Non-pigmented ciliary epithelial cell (primary cell): ENCODE data around the gene CDK18.

Source experiments
- DNase-seq: peaks from one replicate; pipeline ENCODE4 v3.0.0-alpha.2; 2010; ENCODE audit warnings: low read depth

CDK18 gene

DNA sequence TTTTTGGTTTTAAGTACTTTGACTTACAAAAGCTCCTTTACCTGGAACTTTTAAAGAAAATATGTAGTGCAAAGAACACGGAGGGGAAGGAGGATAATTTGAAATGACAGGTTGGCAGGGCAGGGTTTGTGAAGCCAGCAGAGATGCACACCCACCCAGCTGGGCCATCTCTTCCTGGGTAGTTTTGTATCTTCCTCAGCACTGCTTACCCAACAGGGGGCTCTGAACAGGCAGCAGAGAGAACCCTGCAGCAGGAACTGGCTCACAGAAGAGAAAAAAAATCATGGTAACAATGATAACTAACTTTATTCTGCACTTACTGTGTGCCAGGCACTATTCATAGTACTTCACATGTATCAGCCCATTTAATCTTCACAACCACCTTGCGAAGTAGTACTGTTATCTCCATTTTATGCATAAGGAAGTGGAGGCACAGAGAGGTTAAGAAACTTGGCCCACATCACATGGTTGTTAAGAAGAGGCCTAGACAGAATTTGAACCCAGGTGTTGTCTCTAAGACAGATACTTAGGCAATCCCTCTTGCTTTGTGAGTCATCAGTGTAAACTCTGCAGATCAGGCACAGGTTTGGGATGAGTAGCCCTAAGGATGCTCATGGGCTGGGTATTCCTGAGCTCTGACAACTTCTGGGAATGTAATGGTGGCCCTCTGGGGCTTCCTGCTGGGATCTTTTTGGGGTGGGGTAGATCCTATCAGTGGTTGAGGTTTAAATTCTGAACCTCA lies 66.5 kb downstream of the CDK18 start:
- no peak for DNase-seq

DNA sequence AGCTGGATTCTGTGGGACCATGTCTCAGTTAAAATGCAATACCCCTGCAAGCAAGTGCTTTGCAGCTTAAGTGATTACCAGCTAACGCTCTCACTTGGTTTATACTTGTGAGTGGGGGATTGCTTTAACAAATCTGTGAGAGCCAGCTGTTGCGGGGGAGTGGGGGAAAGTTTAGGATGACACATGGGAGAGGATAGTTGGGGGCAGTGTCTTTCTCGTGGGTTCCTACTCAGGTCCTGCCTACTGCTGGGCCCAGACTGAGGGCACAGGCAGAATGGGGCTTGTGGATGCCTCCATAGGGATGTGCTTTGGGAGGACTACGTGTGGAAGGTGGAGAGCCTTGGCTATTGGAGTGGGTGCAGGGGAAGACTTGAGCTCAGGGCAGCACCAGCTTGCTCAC lies 67.3 kb downstream of the CDK18 start:
- no peak for DNase-seq

DNA sequence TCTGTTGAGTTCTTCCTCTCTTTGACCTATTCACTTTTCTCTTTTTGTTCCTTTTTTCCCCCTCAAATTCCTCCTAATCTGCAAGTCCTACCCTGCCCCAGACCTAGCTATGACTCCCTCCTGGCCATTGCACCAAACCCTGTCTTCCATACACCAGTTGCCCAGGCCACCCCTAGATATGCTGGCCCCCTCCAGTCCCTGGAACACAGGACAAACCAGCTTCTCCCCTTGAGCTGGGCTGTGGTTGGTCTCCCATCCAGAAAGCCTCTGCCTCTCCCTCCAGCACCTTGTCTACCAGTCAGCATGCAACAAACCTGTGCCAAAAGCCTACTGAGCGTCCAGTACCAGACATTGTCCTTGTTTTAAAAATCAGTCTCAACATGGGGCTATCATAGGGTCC lies 68.0 kb downstream of the CDK18 start:
- no peak for DNase-seq

DNA sequence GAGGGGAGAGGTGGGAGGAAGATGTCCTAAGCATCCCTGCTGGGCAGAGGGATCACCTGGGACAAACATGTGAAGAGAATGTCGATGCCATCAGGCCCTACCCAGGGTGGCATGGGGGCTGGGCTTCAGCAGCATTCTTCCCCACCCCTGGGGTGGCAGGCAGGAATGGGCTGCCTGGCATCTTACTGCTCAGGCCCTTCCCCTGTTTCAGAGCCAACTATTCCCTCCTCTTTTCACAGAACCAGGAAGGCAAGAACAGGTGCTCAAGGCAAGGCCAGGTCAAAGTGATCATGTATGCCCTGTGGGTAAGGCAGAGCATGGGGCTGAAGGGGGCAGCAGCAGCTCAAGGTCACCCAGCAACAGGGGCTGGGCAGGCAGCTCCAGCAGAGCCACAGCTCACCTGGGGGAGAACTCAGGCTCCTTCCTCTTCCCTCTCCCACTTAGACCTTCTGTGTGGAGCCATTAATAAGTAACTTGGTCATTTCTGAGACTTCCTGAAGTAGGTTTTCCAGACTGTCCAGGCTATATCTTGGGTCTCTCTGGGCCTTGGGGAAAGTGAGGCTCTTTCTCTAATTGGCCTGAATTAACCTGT lies 70.9 kb downstream of the CDK18 start:
- DNase-seq, result no peak

DNA sequence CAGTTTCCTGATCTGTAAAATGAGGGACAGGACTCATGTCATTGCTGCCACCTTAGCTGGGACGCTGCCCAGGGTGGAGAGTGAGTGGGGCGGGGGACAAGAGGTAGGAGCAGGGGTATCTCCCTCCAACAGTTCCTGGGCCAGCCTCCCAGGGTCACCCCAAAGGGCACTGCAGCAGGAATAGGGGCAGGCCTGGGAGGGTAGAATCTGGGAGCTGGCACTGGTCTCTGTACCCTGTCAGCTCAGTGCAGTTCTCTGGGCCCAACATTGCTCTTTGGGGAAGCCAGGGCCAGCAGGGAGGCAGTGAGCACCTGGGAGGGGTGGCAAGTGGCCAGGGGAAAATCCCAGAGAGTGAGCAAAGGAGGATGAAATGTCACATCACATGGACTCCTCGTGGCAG lies 71.5 kb downstream of the CDK18 start:
- no peak for DNase-seq

DNA sequence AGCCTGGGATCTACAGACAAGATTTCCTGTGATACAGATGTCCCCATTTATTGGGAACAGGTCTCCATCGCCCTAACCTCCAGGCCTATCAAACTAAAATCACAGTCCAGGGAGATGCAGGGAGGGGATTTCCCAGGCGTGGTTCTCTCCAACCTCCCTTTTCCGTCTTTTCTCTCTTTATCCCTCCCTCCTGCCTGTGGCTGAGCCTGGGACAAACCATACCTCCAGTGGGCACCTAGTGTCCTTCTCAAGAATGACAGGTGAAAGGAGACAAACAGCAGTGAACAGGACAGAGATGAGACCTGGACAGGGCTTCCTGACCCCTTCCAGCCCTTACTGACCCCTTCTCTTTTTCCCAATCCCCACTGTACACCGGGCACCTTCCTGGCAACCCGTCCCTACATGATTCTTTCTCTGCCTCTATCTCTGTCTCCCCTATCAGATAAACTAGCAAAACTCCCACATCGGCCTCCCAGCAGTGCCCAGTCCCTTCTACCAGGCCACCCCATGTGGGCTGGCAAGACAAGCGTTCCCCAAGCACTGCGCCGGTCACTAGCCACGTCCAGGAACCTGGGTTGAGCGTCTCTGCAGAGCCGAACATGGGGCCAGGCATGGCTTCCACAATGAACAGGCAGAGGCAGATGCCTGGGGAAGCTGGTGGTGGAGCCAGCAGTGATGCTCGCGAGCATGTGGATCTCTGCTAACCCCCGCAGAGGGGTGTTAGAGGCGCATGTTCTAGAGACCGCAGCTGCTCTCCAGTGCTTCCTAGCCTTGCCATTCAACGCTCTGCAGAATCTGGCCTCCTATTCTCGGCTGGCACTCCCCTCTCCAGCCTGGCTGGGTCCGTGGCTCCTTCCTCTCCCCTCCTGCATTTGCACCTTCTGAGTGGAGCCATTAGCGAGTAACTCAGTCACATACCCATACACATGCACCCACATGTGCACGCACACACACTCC lies 72.6 kb downstream of the CDK18 start:
- no peak for DNase-seq

DNA sequence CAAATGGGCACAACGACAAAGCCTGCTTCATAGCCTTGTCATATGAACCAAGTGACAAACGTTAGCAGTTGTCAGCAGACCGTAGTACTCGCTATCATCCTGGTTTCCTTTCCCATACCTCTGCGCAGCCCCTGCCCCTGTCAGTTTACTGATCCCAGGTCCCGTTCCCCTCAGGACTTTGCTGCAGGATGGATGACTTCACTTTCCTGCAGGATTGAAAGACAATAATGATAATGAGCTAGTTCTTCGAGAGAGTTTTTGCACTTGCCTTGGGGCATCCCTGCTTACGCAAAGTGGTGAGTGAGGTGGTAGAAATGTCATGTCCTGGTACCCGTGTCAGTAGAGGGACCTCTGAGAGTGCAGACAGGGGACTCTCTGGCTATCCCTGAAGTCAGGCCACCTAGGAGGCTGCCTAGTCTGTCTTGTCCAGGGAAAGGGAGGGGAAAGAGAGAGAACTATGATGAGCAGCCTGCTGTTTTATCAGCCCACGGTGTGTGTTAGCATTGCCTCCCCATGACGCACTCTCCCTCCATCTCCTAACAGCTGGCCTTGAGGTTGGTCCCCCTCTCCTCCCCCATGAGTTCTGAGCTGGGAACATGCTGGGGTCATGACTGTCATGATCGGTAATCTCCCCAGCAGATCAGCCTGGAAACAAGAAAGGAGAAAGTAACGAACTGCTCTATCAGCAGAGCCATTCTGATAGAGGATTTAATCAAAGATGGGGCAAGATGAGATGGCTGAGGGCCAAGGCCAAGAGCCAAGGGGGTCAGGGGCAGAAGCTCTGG lies 73.6 kb downstream of the CDK18 start:
- no peak for DNase-seq

DNA sequence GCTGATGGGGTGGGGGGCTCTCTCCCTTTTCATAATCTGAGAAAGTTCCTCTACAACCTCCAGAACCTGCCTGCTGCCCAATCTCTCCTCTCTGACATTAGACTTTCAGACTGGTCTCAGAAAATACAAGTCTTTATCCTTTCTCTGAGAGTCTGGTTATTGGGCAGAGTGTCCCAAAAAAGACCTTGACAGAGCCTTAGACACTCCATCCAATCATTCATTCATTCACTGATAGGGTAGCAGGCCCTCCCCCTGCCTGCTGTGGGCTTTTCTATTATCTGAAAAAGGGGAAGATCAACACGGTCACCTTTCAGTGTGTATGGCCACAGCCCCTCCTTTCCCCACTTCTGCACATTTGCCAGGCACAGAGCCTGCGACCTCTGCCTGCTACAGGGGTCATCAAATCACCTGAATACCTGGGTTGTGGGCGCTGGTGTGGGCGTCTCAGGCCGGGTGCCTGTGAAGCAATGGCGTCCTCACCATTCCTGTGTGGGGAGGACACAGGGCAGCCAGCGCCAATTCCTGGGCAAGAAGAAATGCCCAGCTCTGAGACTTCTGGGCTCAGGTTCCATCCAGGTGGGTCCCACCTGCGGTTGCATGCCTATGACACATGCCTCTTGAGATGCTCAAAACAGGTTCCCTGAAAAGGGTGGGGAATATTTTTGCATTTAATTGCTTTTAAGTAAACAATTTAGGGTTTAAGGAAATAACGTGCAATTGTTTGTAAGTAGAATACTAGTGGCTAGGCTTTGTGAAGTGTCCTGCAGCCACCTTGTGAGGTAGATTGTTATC lies 74.5 kb downstream of the CDK18 start:
- no peak for DNase-seq

DNA sequence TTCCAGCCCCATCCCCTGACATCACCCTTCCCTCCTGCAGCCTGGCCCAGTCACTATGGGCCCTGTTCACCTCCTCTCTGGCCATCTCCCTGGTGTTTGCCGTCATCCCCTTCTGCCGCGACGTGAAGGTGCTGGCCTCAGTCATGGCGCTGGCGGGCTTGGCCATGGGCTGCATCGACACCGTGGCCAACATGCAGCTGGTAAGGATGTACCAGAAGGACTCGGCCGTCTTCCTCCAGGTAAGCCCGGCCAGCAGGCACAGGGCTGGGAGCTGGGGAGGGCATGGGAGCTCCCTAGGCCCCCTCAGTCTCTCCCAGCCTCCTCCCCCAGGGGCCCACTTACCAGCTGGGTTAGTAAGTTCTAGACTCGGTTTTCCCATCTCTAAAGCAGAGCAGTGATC lies 75.2 kb downstream of the CDK18 start:
- no peak for DNase-seq

DNA sequence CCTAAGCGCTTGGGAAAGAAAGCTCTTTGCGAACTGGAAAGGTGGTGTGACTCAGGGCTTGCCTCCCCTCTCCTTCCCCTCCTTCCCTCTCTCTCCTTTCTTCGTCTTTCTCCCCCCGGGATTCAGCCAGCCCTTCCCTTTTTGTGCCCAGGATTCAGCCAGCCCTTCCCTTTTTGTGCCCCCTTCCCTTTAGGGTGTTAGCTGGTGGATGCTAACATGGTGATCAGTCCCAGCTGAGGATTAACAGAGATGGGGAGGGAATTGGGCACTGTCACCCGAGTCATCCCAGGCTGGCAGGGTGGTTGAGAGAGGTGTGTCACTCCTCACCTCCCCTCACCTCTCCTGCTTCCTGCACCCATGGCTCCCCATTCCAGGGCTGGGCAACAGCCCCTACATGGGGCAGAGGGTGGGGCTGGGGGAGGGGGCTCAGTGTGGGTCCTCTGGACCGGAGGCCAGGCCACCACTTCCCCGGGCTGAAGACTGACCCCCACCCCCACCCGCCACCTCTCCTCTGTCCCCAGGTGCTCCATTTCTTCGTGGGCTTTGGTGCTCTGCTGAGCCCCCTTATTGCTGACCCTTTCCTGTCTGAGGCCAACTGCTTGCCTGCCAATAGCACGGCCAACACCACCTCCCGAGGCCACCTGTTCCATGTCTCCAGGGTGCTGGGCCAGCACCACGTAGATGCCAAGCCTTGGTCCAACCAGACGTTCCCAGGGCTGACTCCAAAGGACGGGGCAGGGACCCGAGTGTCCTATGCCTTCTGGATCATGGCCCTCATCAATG lies 75.9 kb downstream of the CDK18 start:
- no peak for DNase-seq

DNA sequence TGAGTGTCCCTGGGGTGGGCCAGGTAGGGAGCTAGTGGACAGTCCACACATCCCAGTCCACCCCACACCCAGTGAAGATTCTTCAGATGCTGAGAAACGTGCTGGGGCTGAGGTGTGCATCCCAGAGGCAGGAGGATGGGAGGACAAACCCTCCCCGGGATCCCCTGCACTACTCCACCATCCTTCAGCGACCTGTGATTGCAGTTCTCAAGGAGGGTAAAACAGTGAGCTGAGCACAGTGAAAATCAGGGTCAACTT lies 76.4 kb downstream of the CDK18 start:
- DNase-seq, result no peak

DNA sequence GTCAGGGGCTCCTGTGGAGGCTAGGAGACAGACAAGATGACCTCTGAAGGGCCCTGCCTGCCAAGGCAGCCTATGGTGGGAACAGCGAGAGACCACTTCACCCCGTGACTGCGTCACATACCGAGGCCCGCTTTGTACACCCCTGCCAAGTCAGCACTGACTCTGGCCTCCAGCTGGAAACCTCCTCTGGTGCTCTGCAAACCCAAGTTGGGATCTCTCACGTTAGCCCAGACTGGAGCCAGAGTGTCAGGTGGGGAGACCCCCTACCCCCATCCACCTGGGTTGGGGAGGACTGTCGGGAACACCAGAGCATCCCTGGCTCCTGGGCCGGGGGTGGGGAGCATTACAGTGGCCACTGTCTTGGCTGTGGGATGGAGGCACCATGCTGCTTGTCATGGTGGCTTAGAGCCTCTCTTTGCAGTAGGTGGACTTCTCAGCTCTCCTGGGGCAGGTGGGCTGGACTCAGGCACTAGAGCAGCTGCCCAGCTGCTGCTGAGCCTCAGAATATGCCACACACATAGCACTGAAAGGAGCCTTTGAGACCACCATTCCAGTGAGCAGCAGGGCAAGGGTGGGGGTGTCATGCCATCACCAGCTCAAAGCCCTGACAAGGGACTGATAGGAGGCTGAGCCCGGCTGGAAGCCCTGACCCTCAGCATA lies 77.0 kb downstream of the CDK18 start:
- no peak for DNase-seq

DNA sequence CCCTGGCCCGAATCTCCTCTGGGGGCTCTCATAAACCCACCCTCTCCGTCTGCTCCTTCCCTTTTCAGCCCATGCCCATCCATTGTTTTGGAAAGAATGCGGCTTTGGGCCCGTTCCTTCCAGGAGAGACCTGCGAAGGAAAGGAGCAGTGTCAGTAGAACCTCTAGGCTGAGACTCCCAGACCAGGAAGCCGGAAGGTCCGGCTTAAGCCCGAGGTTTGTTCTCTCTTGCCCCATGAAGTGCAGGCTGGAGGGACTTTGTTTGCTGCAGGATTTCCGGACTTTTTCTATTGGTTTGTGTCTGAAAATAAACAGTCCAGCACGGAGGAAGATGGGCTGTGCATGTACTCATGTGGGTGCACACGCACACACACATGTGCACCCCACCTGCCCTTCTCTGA lies 77.6 kb downstream of the CDK18 start:
- no peak for DNase-seq
